K562 (cell line): ENCODE results near the gene NEMP2. TPM values are rescaled to one million over a fixed set of nuclear protein-coding genes. Genes with fewer than 3 reads are reported as not detected.

Source experiments
- ATAC-seq: fragments of 200-7000 bp; cut with Tn5 transposase; 3 replicates; pipeline ENCODE4 v1.9.1; 2020; ENCODE audit warnings: moderate library complexity
- BruUV-seq: library from RNA; stranded (reverse); fragments of 400-500 nt; replicated peaks from 2 replicates; lab custom pipeline; 2021; lab: Mats Ljungman, UMichigan
- CTCF ChIA-PET: fragments of 300-600 bp; formaldehyde crosslinking; extraction: SDS; loops from one replicate; lab custom pipeline; 2021; ENCODE audit warnings: low intra/inter-chr PET ratio; lab: Yijun Ruan, JAX
- POLR2A ChIA-PET: fragments of 300-600, 350-650 bp; sonication (Branson Sonifier 250); formaldehyde crosslinking; extraction: SDS; loops from one replicate; lab custom pipeline; 2021; ENCODE audit warnings: antibody characterized with exemption, inconsistent platforms; lab: Yijun Ruan, JAX
- DNase-seq, 4 experiments: peaks; one replicate each; pipeline versions ENCODE4 v3.0.0 to v3.0.0-alpha.2; 2011 to 2018; ENCODE audit warnings: low spot score in 3 of 4, mixed read lengths in 3 of 4; ENCODE audit errors: extremely low read depth in 1 of 4
- FAIRE-seq: peaks from 2 replicates; lab custom pipeline; 2011; peaks lifted over from hg19 to GRCh38; lab: Jason Lieb, UNC
- H2AFZ ChIP-seq: 2 replicates; pipeline ENCODE4 v1.6.0; 2011; ENCODE audit warnings: low read depth, low read length, control low read depth, inconsistent platforms
- H3K27ac ChIP-seq: fragments of 200-600 bp; 3 replicates; pipeline ENCODE4 v1.8.0; 2011; ENCODE audit warnings: low read depth, mild to moderate bottlenecking, control low read depth, inconsistent platforms, low read length, moderate library complexity, mixed read lengths; ENCODE audit errors: extremely low read depth
- H3K27me3 ChIP-seq, 2 experiments: fragments of 300-600 bp in 1 of 2; 2 replicates in 1 of 2; 3 replicates in 1 of 2; pipeline versions ENCODE4 v1.6.0 to v1.8.0; 2011; ENCODE audit warnings: inconsistent platforms in 2 of 2, low read length in 2 of 2, mild to moderate bottlenecking in 1 of 2, mixed read lengths in 1 of 2, moderate library complexity in 1 of 2; ENCODE audit not compliant: control insufficient read depth in 2 of 2, insufficient read depth in 2 of 2
- H3K36me3 ChIP-seq: fragments of 300-600 bp; 3 replicates; pipeline ENCODE4 v1.8.0; 2011; ENCODE audit warnings: mild to moderate bottlenecking, low read length, inconsistent platforms; ENCODE audit not compliant: control insufficient read depth, insufficient read depth
- H3K4me1 ChIP-seq, 2 experiments: fragments of 200-600 bp in 1 of 2; replicated peaks in 1 of 2; 2 replicates in 1 of 2; 3 replicates in 1 of 2; pipeline versions ENCODE4 v1.5.1 to v1.8.0; 2011; ENCODE audit warnings: inconsistent platforms in 2 of 2, low read length in 2 of 2, mild to moderate bottlenecking in 1 of 2, mixed read lengths in 1 of 2, moderate library complexity in 1 of 2; ENCODE audit not compliant: control insufficient read depth in 2 of 2, insufficient read depth in 2 of 2
- H3K4me2 ChIP-seq: 2 replicates; pipeline ENCODE4 v1.6.1; 2011; ENCODE audit warnings: low read length, control low read depth, inconsistent platforms, mixed read lengths; ENCODE audit not compliant: insufficient read depth
- H3K4me3 ChIP-seq: fragments of 200-600 bp; sonication (generic), shearing (Covaris generic); 2 replicates; pipeline ENCODE4 v1.5.1; 2016; ENCODE audit warnings: control low read depth, inconsistent platforms
- H3K79me2 ChIP-seq: fragments of 200-600 bp; 3 replicates; pipeline ENCODE4 v1.8.0; 2011; ENCODE audit warnings: low read length, inconsistent platforms; ENCODE audit not compliant: control insufficient read depth, insufficient read depth
- H3K9ac ChIP-seq, 2 experiments: 2 replicates each; pipeline versions ENCODE4 v1.6.0 to v1.6.1; 2011; ENCODE audit warnings: low read depth in 2 of 2, low read length in 2 of 2, control low read depth in 1 of 2, inconsistent platforms in 1 of 2, mild to moderate bottlenecking in 1 of 2, mixed read lengths in 1 of 2; ENCODE audit not compliant: insufficient read depth in 1 of 2
- H3K9me1 ChIP-seq: one replicate; pipeline ENCODE4 v1.6.0; 2011; ENCODE audit warnings: inconsistent platforms, mild to moderate bottlenecking, low read length, moderate library complexity; ENCODE audit not compliant: control insufficient read depth, insufficient read depth
- H3K9me3 ChIP-seq: replicated peaks from 2 replicates; pipeline ENCODE4 v1.5.1; 2011; ENCODE audit warnings: low read depth, low read length, inconsistent platforms; ENCODE audit not compliant: control insufficient read depth, insufficient read depth
- H4K20me1 ChIP-seq: replicated peaks from 2 replicates; pipeline ENCODE4 v1.6.1; 2011; ENCODE audit warnings: low read length, inconsistent platforms, mixed read lengths; ENCODE audit not compliant: control insufficient read depth, insufficient read depth
- ADNP ChIP-seq: fragments of 200-800 bp; sonication (Bioruptor generic); IDR thresholded peaks from 2 replicates; pipeline ENCODE4 v1.6.1; 2016; ENCODE audit warnings: missing genetic modification characterization, missing compliant biosample characterization
- ATF7 ChIP-seq: fragments of 450-650 bp; IDR thresholded peaks from 2 replicates; pipeline ENCODE4 v1.7.1; 2014; ENCODE audit warnings: mild to moderate bottlenecking, moderate library complexity
- BCOR ChIP-seq: fragments of 450-650 bp; IDR thresholded peaks from 2 replicates; pipeline ENCODE4 v1.6.1; 2016
- CBX3 ChIP-seq, 2 experiments: IDR thresholded peaks; 1 replicate in 1 of 2; 2 replicates in 1 of 2; pipeline ENCODE4 v1.6.1; 2012; ENCODE audit warnings: inconsistent platforms in 2 of 2, low read length in 2 of 2, borderline replicate concordance in 1 of 2, control low read depth in 1 of 2
- CHD1 ChIP-seq: fragments of 200-600 bp; sonication (generic); IDR thresholded peaks from one replicate; pipeline ENCODE4 v1.6.1; 2012; ENCODE audit warnings: mild to moderate bottlenecking, moderate library complexity, low read length, inconsistent platforms
- CHD4 ChIP-seq: fragments of 200-600 bp; sonication (generic); IDR thresholded peaks from 3 replicates; pipeline ENCODE4 v1.6.1; 2012; ENCODE audit warnings: low read depth, mild to moderate bottlenecking, mixed read lengths, low read length, inconsistent platforms; ENCODE audit not compliant: insufficient read depth, insufficient replicate concordance, poor library complexity, severe bottlenecking
- HDAC1 ChIP-seq, 2 experiments: fragments of 450-650 bp; IDR thresholded peaks; 2 replicates each; pipeline ENCODE4 v1.6.1; 2016 to 2017; ENCODE audit warnings: inconsistent platforms in 1 of 2, mild to moderate bottlenecking in 1 of 2, moderate library complexity in 1 of 2
- HDAC2 ChIP-seq: fragments of 450-650 bp; IDR thresholded peaks from 2 replicates; pipeline ENCODE4 v1.6.1; 2016; ENCODE audit warnings: mild to moderate bottlenecking
- KDM1A ChIP-seq, 2 experiments: fragments of 450-650 bp; IDR thresholded peaks; 2 replicates each; pipeline ENCODE4 v1.6.1; 2016; ENCODE audit warnings: mild to moderate bottlenecking in 2 of 2
- MCM2 ChIP-seq: fragments of 450-650 bp; IDR thresholded peaks from 2 replicates; pipeline ENCODE4 v1.6.1; 2017; ENCODE audit warnings: low read depth, mild to moderate bottlenecking
- POLR2H ChIP-seq: IDR thresholded peaks from 2 replicates; pipeline ENCODE4 v1.6.1; 2016; ENCODE audit warnings: missing genetic modification characterization, low read depth, mild to moderate bottlenecking, control low read depth, missing compliant biosample characterization, moderate library complexity
- PRMT5 ChIP-seq: sonication (generic); formaldehyde crosslinking; IDR thresholded peaks from 2 replicates; pipeline ENCODE4 v1.5.0; 2020; ENCODE audit warnings: missing genetic modification reagents
- RBM15 ChIP-seq: fragments of 200-400 bp; formaldehyde crosslinking; IDR thresholded peaks from 2 replicates; pipeline ENCODE4 v1.6.1; 2018; ENCODE audit warnings: mild to moderate bottlenecking, low read length, moderate library complexity; ENCODE audit not compliant: insufficient read depth
- RBM25 ChIP-seq: fragments of 200-400 bp; formaldehyde crosslinking; IDR thresholded peaks from 2 replicates; pipeline ENCODE4 v1.6.1; 2018; ENCODE audit warnings: low read length, low read depth, moderate library complexity; ENCODE audit not compliant: severe bottlenecking
- RCOR1 ChIP-seq, 2 experiments: IDR thresholded peaks; 2 replicates each; pipeline ENCODE4 v1.6.1; 2012; ENCODE audit warnings: low read depth in 2 of 2, low read length in 2 of 2, borderline replicate concordance in 1 of 2, improper control_type of control experiment in 1 of 2
- SLC30A9 ChIP-seq: fragments of 250-450 bp; sonication (Bioruptor Pico); IDR thresholded peaks from 2 replicates; pipeline ENCODE4 v1.8.0; 2022; ENCODE audit warnings: mild to moderate bottlenecking, moderate library complexity
- SMARCA5 ChIP-seq: fragments of 450-650 bp; IDR thresholded peaks from 2 replicates; pipeline ENCODE4 v1.6.1; 2016
- WGBS: fragments of 100-300 bp; shearing (Covaris generic); methylation state at CpG from one replicate; pipeline ENCODE4 v1.1.6; 2016; ENCODE audit warnings: low coverage, mixed read lengths; ENCODE audit not compliant: insufficient coverage; ENCODE audit errors: missing lambda C conversion rate; 5-methylcytosine and 5-hydroxymethylcytosine counted together
- in situ Hi-C: fragments of 300-500 bp; cut with MboI; formaldehyde crosslinking; loops from 4 replicates; pipeline ENCODE4 v1.15.0; 2018; ENCODE audit warnings: inconsistent platforms, mixed read lengths
- intact Hi-C: fragments of 100-400 bp; cut with micrococcal nuclease; formaldehyde crosslinking; loops from 2 replicates; pipeline ENCODE4 v1.14.2; 2022
- polyA plus RNA-seq, 8 experiments: library from polyadenylated mRNA; depleted of rRNA in 4 of 8; stranded (reverse) in 5 of 8; unstranded in 3 of 8; fragments of >200 nt; fragmentation: Nextera tagmentation in 2 of 8; fragmentation: Illumina TruSeq in 1 of 8; extraction: Ambion mirVana in 2 of 8; extraction: Trizol in 1 of 8; gene quantifications; 2 replicates each; pipeline versions ENCODE4 v1.2.1 to v1.2.3, GENCODE V29; 2011 to 2014; ENCODE audit warnings: inconsistent platforms in 1 of 8, missing spikeins in 1 of 8
- total RNA-seq, 7 experiments: library from RNA; depleted of rRNA in 6 of 7; stranded (reverse); fragments of >200 nt in 6 of 7; fragmentation: Illumina TruSeq in 2 of 7; extraction: Trizol in 2 of 7; gene quantifications; 2 replicates each; pipeline versions ENCODE4 v1.2.1 to v1.2.3, GENCODE V29; 2011 to 2021; ENCODE audit warnings: low replicate concordance in 1 of 7
- TF ChIP-seq, protein P1 (sequence below), 2 experiments: fragments of 450-650 bp in 1 of 2; sonication (generic) in 1 of 2; formaldehyde crosslinking in 1 of 2; IDR thresholded peaks in 1 of 2; conservative IDR thresholded peaks in 1 of 2; 2 replicates each; pipeline versions ENCODE4 v1.6.1 to v1.8.1; 2016 to 2023; ENCODE audit warnings: mild to moderate bottlenecking in 2 of 2, moderate library complexity in 2 of 2, inconsistent platforms in 1 of 2, missing genetic modification reagents in 1 of 2

The NEMP2 gene
- total and polyA plus RNA-seq, 9 of the 15 experiments (the other 6 are each of a cell fraction or from before 2014, with no cell fraction given): 0.32 to 3.0 (median 1.7) TPM

DNA sequence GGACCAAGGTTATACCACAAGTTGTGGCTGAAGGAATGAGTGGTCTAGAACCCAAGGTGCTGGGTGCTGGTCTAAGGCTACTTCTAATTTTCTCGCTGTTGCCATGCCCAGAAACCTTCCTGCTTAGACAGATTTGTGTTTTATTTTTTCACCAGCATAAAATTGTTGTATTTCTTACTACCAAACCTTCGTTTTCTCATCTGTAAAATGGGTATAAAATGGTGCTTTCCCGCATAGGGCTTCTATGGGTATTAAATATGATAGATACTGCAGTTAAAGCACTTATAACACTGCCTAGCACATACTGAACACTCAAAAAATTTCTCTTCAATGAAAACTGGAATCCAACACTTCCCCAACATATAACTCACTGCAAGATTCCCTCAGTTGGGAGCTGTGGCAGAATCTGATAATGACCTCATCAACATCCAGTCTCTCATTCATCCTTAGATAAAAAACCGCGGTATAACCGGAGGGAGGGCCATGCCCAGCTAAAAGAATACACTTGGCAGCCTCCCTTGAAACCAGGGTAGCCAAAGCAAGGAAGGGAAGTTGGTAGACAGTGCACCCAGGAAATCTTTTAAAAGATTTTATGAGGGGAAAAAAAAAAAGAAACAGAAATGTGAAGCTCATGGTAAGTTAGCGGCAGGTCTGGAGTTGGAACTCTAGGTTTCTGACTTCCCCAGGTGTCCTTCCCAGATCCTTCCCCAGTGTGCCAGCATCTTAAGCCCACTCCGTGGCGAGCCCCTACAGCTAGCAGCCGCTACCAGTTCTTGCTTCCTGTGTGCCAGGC is 1.2 kb downstream of the NEMP2 start:
- DNase-seq (peak in 1 of 4 experiments; percentile 24), ATAC-seq (no peak)

More for the DNA sequence above, 1.2 kb downstream of the NEMP2 start:
- no peak for TF ChIP-seq PRMT5 (CRISPR knock-in tag)
- peak; percentile 98 for TF ChIP-seq RBM25
- peak; percentile 97 for TF ChIP-seq ADNP
- TF ChIP-seq POLR2H (tag): no peak
- peak; percentile 82 to 89 for TF ChIP-seq KDM1A (IDR thresholded peaks at IDR 0.05)
- peak; percentile 83 for TF ChIP-seq CHD4
- no peak for TF ChIP-seq MCM2
- TF ChIP-seq, protein P1, sequence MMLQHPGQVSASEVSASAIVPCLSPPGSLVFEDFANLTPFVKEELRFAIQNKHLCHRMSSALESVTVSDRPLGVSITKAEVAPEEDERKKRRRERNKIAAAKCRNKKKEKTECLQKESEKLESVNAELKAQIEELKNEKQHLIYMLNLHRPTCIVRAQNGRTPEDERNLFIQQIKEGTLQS (IDR thresholded peaks at IDR 0.05): peak; percentile 35; the same call in 1 of the 2 replicates
- TF ChIP-seq, protein P1 (CRISPR knock-in tag; conservative IDR thresholded peaks at IDR 0.05): no peak
- peak; percentile 96 for TF ChIP-seq BCOR
- TF ChIP-seq SMARCA5: peak; percentile 47; the same call in 1 of the 2 replicates
- peak; percentile 76 for TF ChIP-seq HDAC2
- TF ChIP-seq HDAC1 (IDR thresholded peaks at IDR 0.05): 0 out of 4 replicates have a peak, but pooled peaks of 1 of the 2 experiments have one; percentile 21
- TF ChIP-seq CBX3 (IDR thresholded peaks at IDR 0.05; ENCODE audit: borderline replicate concordance in 1 of 2, low read length in 2 of 2): 0 out of 3 replicates have a peak, but pooled peaks of 1 of the 2 experiments have one; percentile 44
- no peak for TF ChIP-seq SLC30A9 (CRISPR knock-in tag)
- peak; percentile 6 for TF ChIP-seq CHD1
- TF ChIP-seq ATF7: peak; percentile 35; the same call in 1 of the 2 replicates
- TF ChIP-seq RCOR1 (IDR thresholded peaks at IDR 0.05; ENCODE audit: borderline replicate concordance in 1 of 2, low read depth in 2 of 2, low read length in 2 of 2): peak in 1 of 2 experiments; percentile 55; a peak in 1 of 4 replicates
- no peak for TF ChIP-seq RBM15
- intact Hi-C loops: loop anchor here (5.0 to 10.0 kb wide), 2 partner anchors 49 to 271 kb away; no protein-coding TSS in a partner anchor
- BruUV-seq: no TSS peak
- FAIRE-seq: peak; percentile 63
- Histone ChIP-seq H4K20me1 (no peaks in the 10 kb centered on the region), H3K79me2 (peaks cover 30% of the 10 kb centered on the region), H3K27me3 (no peaks in the 10 kb centered on the region), H3K9ac (peak overlapping the region; percentile 87 to 95), H3K9me3 (peaks cover 6% of the 10 kb centered on the region), H2AFZ (peak overlapping the region; percentile 97), H3K4me2 (peak overlapping the region; percentile 90), H3K27ac (peak overlapping the region; percentile 95), H3K4me3 (peak overlapping the region; percentile 67), H3K9me1 (no peaks in the 10 kb centered on the region), H3K4me1 (peaks cover 10 to 43% of the 10 kb centered on the region in 2 experiments; a peak in 4 of 5 replicates), H3K36me3 (peaks cover 7% of the 10 kb centered on the region; the same call in 2 of the 3 replicates)
- 43% methylated on average over 8 of the region's 10 CpGs for WGBS
- POLR2A ChIA-PET: interaction anchor here (0.6 to 1.1 kb wide), 3 partner anchors 66 to 459 kb away, joined by 3 to 4 read pairs (median 3); no protein-coding TSS in a partner anchor
- CTCF ChIA-PET: interaction anchor here (0.6 kb wide), 1 partner anchor 280 kb away, joined by 3 read pairs; no protein-coding TSS in a partner anchor
- in situ Hi-C loops: no loop called here
